HG03103 (cell line): ENCODE measurements around the gene RHO.
"Not testable (repeated sequence)": the region's sequence is repeated elsewhere in the genome, so short reads cannot be mapped to it uniquely, and the experiment has no call there.

Experiments
- ATAC-seq: cut with Tn5 transposase; IDR thresholded peaks from one replicate; pipeline ENCODE4 v1.9.1; 2021; ENCODE audit warnings: low read depth; ENCODE audit not compliant: unreplicated experiment

The RHO gene

GRCh38 chr3:129528589-129529100, at the start of gene RHO:
Gene RHO (plus strand): TSS chr3:129528639. CDS start chr3:129528734, 95 bp downstream.
- no peak for ATAC-seq

DNA sequence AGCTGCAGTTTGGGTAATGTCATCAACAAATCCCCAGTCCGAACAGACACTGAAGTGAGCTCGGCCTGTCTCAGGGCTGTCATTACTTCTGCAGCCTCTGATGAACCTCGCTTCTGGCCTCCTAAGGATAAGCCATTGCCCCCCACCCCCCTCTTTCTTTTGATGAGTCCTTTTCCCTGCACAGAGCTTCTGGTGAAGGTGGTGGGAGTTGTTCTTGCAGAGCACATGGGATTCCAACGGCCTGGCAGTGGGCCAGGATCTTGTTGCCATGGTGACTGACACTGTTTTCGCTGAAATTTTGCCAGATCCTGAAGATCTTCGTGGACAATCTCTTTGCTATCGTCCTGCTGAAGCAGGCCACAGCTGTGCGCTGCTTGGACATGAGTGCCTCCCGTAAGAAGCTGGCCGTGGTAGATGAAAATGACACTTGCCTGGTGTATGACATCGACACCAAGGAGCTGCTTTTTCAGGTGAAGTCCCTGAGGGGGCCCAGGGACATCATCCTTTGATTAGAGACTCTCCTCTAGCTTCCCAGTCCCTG, 47.1 kb upstream of the RHO start:
- not testable (repeated sequence) for ATAC-seq

DNA sequence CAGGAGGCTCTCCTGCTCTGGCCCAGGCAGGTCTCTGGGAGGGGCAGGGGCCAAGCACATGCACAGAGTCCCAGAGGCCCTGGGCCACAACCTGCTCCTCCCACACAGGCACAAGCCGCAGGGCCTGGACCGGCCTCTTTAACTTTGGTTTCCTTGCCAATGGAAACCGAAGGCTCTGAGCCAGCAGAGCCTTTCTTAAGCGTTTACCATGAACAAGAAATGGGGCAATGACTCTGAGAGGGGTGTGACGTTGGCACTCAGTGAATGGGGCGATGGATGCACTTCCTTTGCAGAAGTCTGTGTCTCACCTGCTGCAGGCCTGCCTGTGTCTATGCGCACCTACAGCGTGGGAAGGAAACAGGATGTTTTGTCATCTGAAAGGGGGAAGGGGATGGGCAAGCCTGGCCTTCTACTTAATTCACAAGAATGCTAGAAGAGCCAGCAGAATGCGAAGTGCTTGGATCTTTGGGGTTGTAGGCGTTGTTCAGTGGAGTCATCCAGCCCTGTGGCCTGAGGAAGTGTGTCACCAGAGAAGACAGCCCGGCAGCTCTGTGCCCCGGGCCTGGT, 46.6 kb upstream of the RHO start:
- no peak for ATAC-seq

DNA sequence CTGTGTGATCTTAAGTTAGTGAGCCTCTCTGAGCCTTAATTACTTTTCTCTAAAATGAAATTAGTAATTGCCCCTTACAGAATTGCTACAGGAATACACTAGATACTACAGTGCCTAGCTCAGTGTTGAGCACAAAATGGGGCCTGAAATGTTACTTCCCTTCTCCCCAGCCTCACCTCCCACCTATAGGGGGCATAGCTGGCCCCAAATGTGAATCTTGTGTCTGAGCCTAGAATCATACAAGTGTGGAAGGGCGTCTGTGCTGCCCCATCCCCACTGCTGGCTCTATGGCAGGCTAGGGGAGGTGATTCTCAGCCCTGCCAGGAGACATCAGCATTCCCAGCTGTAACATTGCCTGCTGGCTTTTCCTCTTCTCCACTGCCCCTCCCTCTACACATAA, 45.7 kb upstream of the RHO start:
- ATAC-seq = no peak

- no peak for ATAC-seq
Observed at GRCh38 chr3:129483870-129484269, 44.6 kb upstream of the RHO start.

- not testable (repeated sequence) for ATAC-seq
Observed at GRCh38 chr3:129485146-129485545, 43.3 kb upstream of the RHO start.

- ATAC-seq = no peak
Observed at GRCh38 chr3:129485721-129486663, 42.4 kb upstream of the RHO start.

GRCh38 chr3:129486664-129487035, 41.8 kb upstream of the RHO start:
- no peak for ATAC-seq

GRCh38 chr3:129487183-129487867, 41.1 kb upstream of the RHO start:
- ATAC-seq = no peak

- not testable (repeated sequence) for ATAC-seq
Observed at GRCh38 chr3:129487868-129488335, 40.5 kb upstream of the RHO start.

- ATAC-seq = not testable (repeated sequence)
Observed at GRCh38 chr3:129489258-129489657, 39.2 kb upstream of the RHO start.

DNA sequence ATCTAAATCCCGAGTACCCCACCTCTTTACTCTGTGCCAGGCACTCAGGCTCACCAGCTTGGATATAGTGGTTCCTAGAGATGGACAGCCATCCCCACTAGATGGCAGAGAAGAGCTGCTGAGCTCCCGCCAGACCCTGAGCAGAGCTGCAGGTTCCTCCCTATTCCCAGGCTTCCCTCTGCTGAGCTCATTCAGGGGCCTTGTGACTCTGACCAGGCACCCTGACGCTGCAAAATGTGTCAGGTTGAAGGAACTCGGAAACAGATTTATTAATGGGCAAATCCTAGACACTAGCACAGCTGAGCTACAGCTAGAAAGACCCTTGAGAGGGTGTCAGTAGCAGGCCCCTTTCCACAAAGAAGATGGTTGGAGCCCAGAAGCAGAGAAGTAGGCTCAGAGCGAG, 38.2 kb upstream of the RHO start:
- no peak for ATAC-seq

- not testable (repeated sequence) for ATAC-seq
Observed at GRCh38 chr3:129491077-129491476, 37.4 kb upstream of the RHO start.

GRCh38 chr3:129491794-129492193, 36.6 kb upstream of the RHO start:
- no peak for ATAC-seq

GRCh38 chr3:129492691-129493090, 35.7 kb upstream of the RHO start:
- ATAC-seq = no peak

GRCh38 chr3:129493206-129493605, 35.2 kb upstream of the RHO start:
- no peak for ATAC-seq

DNA sequence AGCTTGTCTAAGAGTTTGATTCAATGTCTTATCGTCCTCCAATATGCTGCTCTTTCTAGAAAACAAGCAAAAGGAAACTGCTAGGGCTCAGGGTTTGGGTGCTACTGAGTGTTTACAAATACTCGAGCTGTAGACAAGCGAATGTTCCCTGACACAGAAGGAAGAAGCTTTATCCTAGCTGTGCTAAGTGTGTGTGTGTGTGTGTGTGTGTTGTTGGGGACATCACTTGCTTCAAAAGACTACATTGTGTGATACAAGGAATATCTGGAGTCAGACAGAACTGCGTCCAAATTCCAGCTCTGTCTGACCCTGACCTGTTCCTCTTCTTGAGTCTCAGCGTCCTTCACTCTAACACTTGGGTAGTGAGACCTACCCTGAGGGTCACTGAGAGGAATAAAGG, 33.9 kb upstream of the RHO start:
- not testable (repeated sequence) for ATAC-seq

DNA sequence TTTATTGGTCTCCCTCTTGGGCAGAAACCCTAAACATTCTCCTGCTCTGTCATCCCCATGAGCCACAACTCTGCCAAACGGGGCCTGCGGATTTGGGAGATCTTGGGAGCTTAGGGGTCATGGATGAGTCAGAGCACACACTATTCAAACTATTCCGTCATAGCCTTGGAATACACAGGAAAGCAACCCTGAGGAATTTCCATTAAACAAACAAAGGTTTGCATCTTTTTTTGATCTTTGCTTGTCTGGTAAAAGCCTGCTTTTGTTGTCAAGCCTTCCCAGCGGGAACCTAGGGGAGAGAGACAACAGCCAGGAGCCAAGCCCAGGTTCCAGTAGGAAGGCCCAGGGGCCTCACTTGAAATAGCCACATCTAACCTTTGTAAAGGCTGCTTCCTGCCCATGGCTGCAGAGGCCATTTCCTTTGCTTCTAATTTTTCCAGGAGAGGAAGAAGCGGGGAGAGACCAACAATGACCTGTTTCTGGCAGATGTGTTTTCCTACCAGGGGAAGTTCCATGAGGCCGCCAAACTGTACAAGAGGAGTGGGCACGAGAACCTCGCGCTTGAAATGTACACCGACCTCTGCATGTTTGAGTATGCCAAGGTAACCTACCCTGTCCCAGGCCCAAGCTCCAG, 33.3 kb upstream of the RHO start:
- ATAC-seq = not testable (repeated sequence)

- not testable (repeated sequence) for ATAC-seq
Observed at GRCh38 chr3:129497876-129498275, 30.6 kb upstream of the RHO start.
